Suprapubic skin (tissue), 4 donors: ENCODE measurements around the gene ABCC3. TPM values are rescaled to one million over a fixed set of nuclear protein-coding genes. Genes with fewer than 3 reads are reported as not detected.

Experiments used
- DNase-seq, 2 donors: peaks; one replicate each; pipeline ENCODE4 v3.0.0-alpha.2; 2019; ENCODE audit warnings: low spot score in 2 of 2
- H3K27ac ChIP-seq: fragments of 200-600 bp; sonication (generic); one replicate; pipeline ENCODE4 v1.5.1; 2019
- H3K27me3 ChIP-seq: fragments of 200-600 bp; sonication (generic); one replicate; pipeline ENCODE4 v1.5.1; 2019
- H3K36me3 ChIP-seq: fragments of 200-600 bp; sonication (generic); one replicate; pipeline ENCODE4 v1.5.1; 2019
- H3K4me1 ChIP-seq: fragments of 200-600 bp; sonication (generic); one replicate; pipeline ENCODE4 v1.5.1; 2019
- H3K4me3 ChIP-seq: fragments of 200-600 bp; sonication (generic); one replicate; pipeline ENCODE4 v1.5.1; 2019; ENCODE audit warnings: mild to moderate bottlenecking
- H3K9me3 ChIP-seq: fragments of 200-600 bp; sonication (generic); one replicate; pipeline ENCODE4 v1.5.1; 2019
- CTCF ChIP-seq, 2 donors: fragments of 200-600 bp in 1 of 2; fragments of 450-650 bp in 1 of 2; sonication (generic) in 1 of 2; IDR thresholded peaks; one replicate each; pipeline ENCODE4 v1.5.1; 2016 to 2019; ENCODE audit warnings: antibody characterized with exemption in 2 of 2, mild to moderate bottlenecking in 1 of 2, moderate library complexity in 1 of 2
- EP300 ChIP-seq: sonication (generic); formaldehyde crosslinking; IDR thresholded peaks from one replicate; pipeline ENCODE4 v1.6.1; 2017; ENCODE audit warnings: antibody characterized with exemption
- POLR2A ChIP-seq, 2 donors: fragments of 450-650 bp; IDR thresholded peaks; one replicate each; pipeline ENCODE4 v1.6.1; 2017; ENCODE audit warnings: antibody characterized with exemption in 2 of 2, mild to moderate bottlenecking in 2 of 2, moderate library complexity in 2 of 2
- POLR2AphosphoS5 ChIP-seq, 3 donors: sonication (generic); formaldehyde crosslinking; IDR thresholded peaks; one replicate each; pipeline ENCODE4 v1.6.1; 2017; ENCODE audit warnings: antibody characterized with exemption in 3 of 3
- WGBS: methylation state at CpG from one replicate; pipeline ENCODE4 v1.1.5; 2018; 5-methylcytosine and 5-hydroxymethylcytosine counted together
- total RNA-seq, 4 donors: library from RNA; depleted of rRNA; stranded (reverse); fragments of >200 nt; gene quantifications; one replicate each; pipeline ENCODE4 v1.1.0, GENCODE V29; 2016

The ABCC3 gene
- total RNA-seq, 4 donors from 2014 or later: 31.7 to 113 (median 36.2) TPM

GRCh38 chr17:50689251-50689650, 54.6 kb downstream of the ABCC3 start:
- Histone ChIP-seq H3K27me3 (no peaks in the 10 kb centered on the region), H3K9me3 (no peaks in the 10 kb centered on the region), H3K27ac (no peak overlapping the region), H3K36me3 (peaks cover 16% of the 10 kb centered on the region), H3K4me1 (peaks cover 21% of the 10 kb centered on the region), H3K4me3 (no peak overlapping the region)
- DNase-seq: peak in 1 of 2 donors; percentile 44
- 56% methylated on average over 4 of the region's 4 CpGs for WGBS
- TF ChIP-seq POLR2A (IDR thresholded peaks at IDR 0.05) (no peak), CTCF (IDR thresholded peaks at IDR 0.05) (no peak), EP300 (no peak), POLR2AphosphoS5 (IDR thresholded peaks at IDR 0.05) (no peak)

- peaks cover 21% of the 10 kb centered on the region for H3K4me1 ChIP-seq
- TF ChIP-seq EP300: no peak
- TF ChIP-seq POLR2AphosphoS5 (IDR thresholded peaks at IDR 0.05): no peak
- TF ChIP-seq CTCF (IDR thresholded peaks at IDR 0.05): no peak
- TF ChIP-seq POLR2A (IDR thresholded peaks at IDR 0.05): no peak
- H3K4me3 ChIP-seq: no peak overlapping the region
- no peaks in the 10 kb centered on the region for H3K9me3 ChIP-seq
- H3K36me3 ChIP-seq: peaks cover 26% of the 10 kb centered on the region
- H3K27me3 ChIP-seq: no peaks in the 10 kb centered on the region
- peak in 1 of 2 donors; percentile 51 for DNase-seq
- WGBS: 90% methylated on average over 14 of the region's 19 CpGs
- H3K27ac ChIP-seq: no peak overlapping the region
These were observed 55.5 kb downstream of the ABCC3 start for GRCh38 chr17:50689956-50690886.

GRCh38 chr17:50690887-50691549, 56.3 kb downstream of the ABCC3 start:
- H3K4me3 ChIP-seq: no peak overlapping the region
- peak in 1 of 2 donors; percentile 5 for DNase-seq
- peaks cover 34% of the 10 kb centered on the region for H3K36me3 ChIP-seq
- H3K4me1 ChIP-seq: peaks cover 20% of the 10 kb centered on the region
- H3K27me3 ChIP-seq: no peaks in the 10 kb centered on the region
- WGBS: 76% methylated on average over 9 of the region's 9 CpGs
- no peaks in the 10 kb centered on the region for H3K9me3 ChIP-seq
- H3K27ac ChIP-seq: no peak overlapping the region
- TF ChIP-seq CTCF (IDR thresholded peaks at IDR 0.05) (no peak), POLR2AphosphoS5 (IDR thresholded peaks at IDR 0.05) (no peak)

- H3K4me1 ChIP-seq: peaks cover 12% of the 10 kb centered on the region
- peak in 1 of 2 donors; percentile 14 for DNase-seq
These were observed 57.1 kb downstream of the ABCC3 start for GRCh38 chr17:50691550-50692447.

More at GRCh38 chr17:50691550-50692447, 57.1 kb downstream of the ABCC3 start:
- 56% methylated on average over 6 of the region's 6 CpGs for WGBS
- Histone ChIP-seq H3K4me3 (no peak overlapping the region), H3K9me3 (no peaks in the 10 kb centered on the region), H3K36me3 (peaks cover 41% of the 10 kb centered on the region), H3K27me3 (no peaks in the 10 kb centered on the region), H3K27ac (no peak overlapping the region)
- TF ChIP-seq POLR2A (IDR thresholded peaks at IDR 0.05): no peak
- no peak for TF ChIP-seq EP300
- TF ChIP-seq CTCF (IDR thresholded peaks at IDR 0.05): no peak
- no peak for TF ChIP-seq POLR2AphosphoS5 (IDR thresholded peaks at IDR 0.05)
